ENCODE data around the gene SSTR3. TPM values are rescaled to one million over a fixed set of nuclear protein-coding genes. Genes with fewer than 3 reads are reported as not detected.
"Not testable (repeated sequence)": the region's sequence is repeated elsewhere in the genome, so short reads cannot be mapped to it uniquely, and the experiment has no call there.

SSTR3 gene
- total and polyA plus RNA-seq, 2 of the 4 experiments (the other 2 are of a cell fraction): under 0.01 to 0.07 TPM

DNA sequence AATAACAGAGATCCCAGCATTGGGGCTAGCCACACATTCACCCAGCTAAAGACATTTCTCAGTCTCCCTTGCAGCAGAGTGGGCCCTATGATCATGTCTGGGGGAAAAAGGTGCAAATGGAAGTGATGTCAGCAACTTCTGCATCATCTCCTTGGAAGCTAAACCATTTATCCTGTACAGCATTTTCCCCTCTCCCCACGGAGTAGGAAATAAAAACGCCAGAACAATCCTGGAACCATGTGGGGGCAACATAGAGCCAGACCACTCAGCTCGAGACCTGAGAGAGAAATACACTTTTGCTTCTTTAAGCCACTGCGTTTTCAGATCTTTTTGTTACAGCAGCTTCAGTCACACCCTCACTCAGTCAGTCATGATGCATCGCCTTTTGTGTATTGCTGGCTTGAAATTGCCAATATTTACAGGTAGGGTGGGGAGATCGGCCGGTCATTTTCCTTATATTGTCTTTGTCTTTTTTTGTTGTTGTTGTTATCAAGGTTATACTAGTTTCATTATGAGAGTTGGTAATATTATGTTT, 40.9 kb upstream of the SSTR3 start:
- no peak overlapping the region for H2BK15ac ChIP-seq (ENCODE audit: low read depth, low read length)
- H2AK5ac ChIP-seq (ENCODE audit: low read depth, low read length): no peak overlapping the region
- H2BK5ac ChIP-seq (ENCODE audit: low read depth, low read length, poor library complexity, severe bottlenecking): no peak overlapping the region
- no peaks in the 10 kb centered on the region for H3K9me1 ChIP-seq (ENCODE audit: insufficient read depth, low read length)
- H2AFZ ChIP-seq (replicated peaks; ENCODE audit: low read length, poor library complexity): peak overlapping the region; percentile 0
- BruUV-seq (replicated peaks): no TSS peak
- dilution Hi-C loops (cut with HindIII; ENCODE audit: low sequenced_read_pairs, unreplicated experiment): no loop called here
- no peaks in the 10 kb centered on the region for H3K79me1 ChIP-seq (ENCODE audit: low read depth in 1 of 2, low read length in 2 of 2)
- no peak overlapping the region for H3K4me2 ChIP-seq (ENCODE audit: low read depth, low read length)
- in situ Hi-C loops (cut with MboI; ENCODE audit: low sequenced_read_pairs): no loop called here
- no peak overlapping the region for H3K56ac ChIP-seq (ENCODE audit: extremely low read depth, insufficient read depth, low read length)
- H3K4ac ChIP-seq (ENCODE audit: low read depth, low read length): no peak overlapping the region
- H2BK20ac ChIP-seq (ENCODE audit: low read depth, low read length): no peak overlapping the region
- H3K4me1 ChIP-seq (ENCODE audit: control insufficient read depth, insufficient read depth, low read length): peaks cover 7% of the 10 kb centered on the region; the same call in 1 of the 2 replicates
- H3K9me3 ChIP-seq (ENCODE audit: control insufficient read depth, insufficient read depth, low read length): no peaks in the 10 kb centered on the region
- H2BK120ac ChIP-seq (ENCODE audit: low read depth, low read length): no peak overlapping the region
- ChIA-PET POLR2A (ENCODE audit: unreplicated experiment) (no interaction called here), CTCF (no interaction called here)
- TF ChIP-seq FOS (IDR thresholded peaks at IDR 0.05; ENCODE audit: low read depth, low read length): no peak
- no peak for TF ChIP-seq SMC3 (IDR thresholded peaks at IDR 0.05; ENCODE audit: low read depth, low read length)
- no peak for TF ChIP-seq CEBPB (IDR thresholded peaks at IDR 0.05; ENCODE audit: low read depth, low read length)
- no peak for TF ChIP-seq RAD21 (IDR thresholded peaks at IDR 0.05; ENCODE audit: low read length)
- TF ChIP-seq, protein P1, sequence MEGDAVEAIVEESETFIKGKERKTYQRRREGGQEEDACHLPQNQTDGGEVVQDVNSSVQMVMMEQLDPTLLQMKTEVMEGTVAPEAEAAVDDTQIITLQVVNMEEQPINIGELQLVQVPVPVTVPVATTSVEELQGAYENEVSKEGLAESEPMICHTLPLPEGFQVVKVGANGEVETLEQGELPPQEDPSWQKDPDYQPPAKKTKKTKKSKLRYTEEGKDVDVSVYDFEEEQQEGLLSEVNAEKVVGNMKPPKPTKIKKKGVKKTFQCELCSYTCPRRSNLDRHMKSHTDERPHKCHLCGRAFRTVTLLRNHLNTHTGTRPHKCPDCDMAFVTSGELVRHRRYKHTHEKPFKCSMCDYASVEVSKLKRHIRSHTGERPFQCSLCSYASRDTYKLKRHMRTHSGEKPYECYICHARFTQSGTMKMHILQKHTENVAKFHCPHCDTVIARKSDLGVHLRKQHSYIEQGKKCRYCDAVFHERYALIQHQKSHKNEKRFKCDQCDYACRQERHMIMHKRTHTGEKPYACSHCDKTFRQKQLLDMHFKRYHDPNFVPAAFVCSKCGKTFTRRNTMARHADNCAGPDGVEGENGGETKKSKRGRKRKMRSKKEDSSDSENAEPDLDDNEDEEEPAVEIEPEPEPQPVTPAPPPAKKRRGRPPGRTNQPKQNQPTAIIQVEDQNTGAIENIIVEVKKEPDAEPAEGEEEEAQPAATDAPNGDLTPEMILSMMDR (conservative IDR thresholded peaks at IDR 0.05; ENCODE audit: low read depth, low read length): peak; percentile 10; the same call in 1 of the 2 replicates
- no peak for TF ChIP-seq POLR2A (IDR thresholded peaks at IDR 0.05; ENCODE audit: low read depth, low read length)
- no peak for TF ChIP-seq MXI1 (IDR thresholded peaks at IDR 0.05; ENCODE audit: borderline replicate concordance, low read depth, low read length)
- no peak for DNase-seq
- H3K23ac ChIP-seq (ENCODE audit: low read depth, low read length): no peak overlapping the region
- H3K36me3 ChIP-seq (ENCODE audit: control insufficient read depth, insufficient read depth, low read length): no peaks in the 10 kb centered on the region
- H3K9ac ChIP-seq (ENCODE audit: low read depth, low read length): no peak overlapping the region
- no CpG with 5 or more reads among the region's 7 CpGs for WGBS, 2 experiments (ENCODE audit: extremely low coverage in 2 of 2, insufficient read length in 1 of 2)
- H4K5ac ChIP-seq (ENCODE audit: low read depth, low read length): no peak overlapping the region
- no peak overlapping the region for H3K4me3 ChIP-seq (ENCODE audit: insufficient read depth, low read depth, low read length)
- no peak overlapping the region for H3K14ac ChIP-seq (replicated peaks; ENCODE audit: low read depth, low read length)
- H3K27ac ChIP-seq (ENCODE audit: insufficient read depth, low read length): no peak overlapping the region
- H4K8ac ChIP-seq (ENCODE audit: low read depth in 2 of 2, low read length in 2 of 2): no peak overlapping the region
- ATAC-seq (ENCODE audit: low read depth): no peak
- no peak overlapping the region for H3K18ac ChIP-seq (ENCODE audit: low read depth, low read length)
- intact Hi-C loops (cut with micrococcal nuclease): no loop called here
- H3K27me3 ChIP-seq (ENCODE audit: control insufficient read depth, insufficient read depth, low read length): peaks cover 6% of the 10 kb centered on the region; the same call in 1 of the 2 replicates
- no peaks in the 10 kb centered on the region for H4K20me1 ChIP-seq (ENCODE audit: insufficient read depth, low read length)
- no peak overlapping the region for H2AK9ac ChIP-seq (replicated peaks; ENCODE audit: low read depth, low read length, poor library complexity)
- no peak overlapping the region for H4K91ac ChIP-seq (ENCODE audit: insufficient read depth, low read depth, low read length)

DNA sequence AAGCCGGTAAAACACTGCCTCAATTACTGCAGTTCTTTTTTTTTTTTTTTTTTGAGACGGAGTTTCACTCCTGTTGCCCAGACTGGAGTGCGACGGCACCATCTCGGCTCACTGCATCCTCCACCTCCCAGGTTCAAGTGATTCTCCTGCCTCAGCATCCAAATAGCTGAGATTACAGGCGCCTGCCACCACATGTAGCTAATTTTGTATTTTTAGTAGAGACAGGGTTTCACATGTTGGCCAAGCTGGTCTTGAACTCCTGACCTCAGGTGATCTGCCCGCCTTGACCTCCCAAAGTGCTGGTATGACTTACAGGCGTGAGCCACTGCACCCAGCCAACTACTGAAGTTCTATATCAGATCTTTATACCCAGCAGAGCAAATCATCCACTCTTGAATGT, 39.6 kb upstream of the SSTR3 start:
- H3K9me1 ChIP-seq (ENCODE audit: insufficient read depth, low read length); H3K27me3 ChIP-seq (ENCODE audit: control insufficient read depth, insufficient read depth, low read length); POLR2A ChIA-PET (ENCODE audit: unreplicated experiment); H3K9me3 ChIP-seq (ENCODE audit: control insufficient read depth, insufficient read depth, low read length); H3K23ac ChIP-seq (ENCODE audit: low read depth, low read length); H2BK120ac ChIP-seq (ENCODE audit: low read depth, low read length); dilution Hi-C loops (cut with HindIII; ENCODE audit: low sequenced_read_pairs, unreplicated experiment); H3K18ac ChIP-seq (ENCODE audit: low read depth, low read length); H2BK5ac ChIP-seq (ENCODE audit: low read depth, low read length, poor library complexity, severe bottlenecking); DNase-seq; H3K4me2 ChIP-seq (ENCODE audit: low read depth, low read length); H2AK9ac ChIP-seq (replicated peaks; ENCODE audit: low read depth, low read length, poor library complexity); BruUV-seq (replicated peaks); ATAC-seq (ENCODE audit: low read depth); H2AK5ac ChIP-seq (ENCODE audit: low read depth, low read length); in situ Hi-C loops (cut with MboI; ENCODE audit: low sequenced_read_pairs); H3K79me1 ChIP-seq (ENCODE audit: low read depth in 1 of 2, low read length in 2 of 2); H3K36me3 ChIP-seq (ENCODE audit: control insufficient read depth, insufficient read depth, low read length); H3K4ac ChIP-seq (ENCODE audit: low read depth, low read length); H3K4me3 ChIP-seq (ENCODE audit: insufficient read depth, low read depth, low read length); H3K4me1 ChIP-seq (ENCODE audit: control insufficient read depth, insufficient read depth, low read length); H4K20me1 ChIP-seq (ENCODE audit: insufficient read depth, low read length); H4K8ac ChIP-seq (ENCODE audit: low read depth in 2 of 2, low read length in 2 of 2); CTCF ChIA-PET; H3K56ac ChIP-seq (ENCODE audit: extremely low read depth, insufficient read depth, low read length); H4K91ac ChIP-seq (ENCODE audit: insufficient read depth, low read depth, low read length); H3K27ac ChIP-seq (ENCODE audit: insufficient read depth, low read length); H3K9ac ChIP-seq (ENCODE audit: low read depth, low read length); H2AFZ ChIP-seq (replicated peaks; ENCODE audit: low read length, poor library complexity); H3K14ac ChIP-seq (replicated peaks; ENCODE audit: low read depth, low read length); H2BK20ac ChIP-seq (ENCODE audit: low read depth, low read length); H2BK15ac ChIP-seq (ENCODE audit: low read depth, low read length); intact Hi-C loops (cut with micrococcal nuclease); H4K5ac ChIP-seq (ENCODE audit: low read depth, low read length): not testable (repeated sequence)
- WGBS, 2 experiments (ENCODE audit: extremely low coverage in 2 of 2, insufficient read length in 1 of 2): no CpG with 5 or more reads among the region's 8 CpGs
